Measurements from ENCODE around the gene NUDT1. TPM values are rescaled to one million over a fixed set of nuclear protein-coding genes. Genes with fewer than 3 reads are reported as not detected.

Gene NUDT1
- total RNA-seq, 4 donors from 2014 or later: 4.3 to 15.9 (median 10.6) TPM

GRCh38 chr7:2196381-2197378, 45.3 kb upstream of the NUDT1 start:
- Histone ChIP-seq H3K27ac (no peak overlapping the region), H3K4me1 (peaks cover 0 to 11% (median 0%) of the 10 kb centered on the region in 3 donors), H3K36me3 (peaks cover 0 to 63% of the 10 kb centered on the region in 2 donors), H3K27me3 (no peaks in the 10 kb centered on the region), H3K4me3 (no peak overlapping the region), H3K9me3 (peaks cover 0 to 8% (median 0%) of the 10 kb centered on the region in 3 donors)
- WGBS, 2 donors (ENCODE audit: low coverage in 1 of 2): 87 to 100% methylated on average over 1 to 9 of the region's 32 CpGs
- ATAC-seq: no peak
- TF ChIP-seq EP300 (IDR thresholded peaks at IDR 0.05): no peak
- no peak for TF ChIP-seq POLR2AphosphoS5 (IDR thresholded peaks at IDR 0.05)
- TF ChIP-seq POLR2A (IDR thresholded peaks at IDR 0.05): no peak
- no peak for TF ChIP-seq CTCF (IDR thresholded peaks at IDR 0.05)

- H3K27me3 ChIP-seq: no peaks in the 10 kb centered on the region
- H3K9me3 ChIP-seq: peaks cover 0 to 8% (median 0%) of the 10 kb centered on the region in 3 donors
- peaks cover 0 to 59% of the 10 kb centered on the region in 2 donors for H3K36me3 ChIP-seq
- H3K4me1 ChIP-seq: peaks cover 0 to 13% (median 0%) of the 10 kb centered on the region in 3 donors
- H3K4me3 ChIP-seq: no peak overlapping the region
- ATAC-seq: no peak
- H3K27ac ChIP-seq: no peak overlapping the region
- no peak for TF ChIP-seq CTCF (IDR thresholded peaks at IDR 0.05)
- no peak for TF ChIP-seq POLR2A (IDR thresholded peaks at IDR 0.05)
- TF ChIP-seq POLR2AphosphoS5 (IDR thresholded peaks at IDR 0.05): no peak
- no peak for TF ChIP-seq EP300 (IDR thresholded peaks at IDR 0.05)
- 80% methylated on average over 1 of the region's 21 CpGs; no CpG with 5 or more reads in 1 of the 2 donors for WGBS, 2 donors (ENCODE audit: low coverage in 1 of 2)
Observed at GRCh38 chr7:2197436-2198155, 44.4 kb upstream of the NUDT1 start.

- H3K4me1 ChIP-seq: peaks cover 0 to 19% (median 0%) of the 10 kb centered on the region in 3 donors
- no CpG with 5 or more reads among the region's 15 CpGs for WGBS, 2 donors (ENCODE audit: low coverage in 1 of 2)
- H3K36me3 ChIP-seq: peaks cover 0 to 55% of the 10 kb centered on the region in 2 donors
- TF ChIP-seq POLR2AphosphoS5 (IDR thresholded peaks at IDR 0.05) (no peak), POLR2A (IDR thresholded peaks at IDR 0.05) (no peak), CTCF (IDR thresholded peaks at IDR 0.05) (no peak)
- H3K4me3 ChIP-seq: no peak overlapping the region
- H3K27me3 ChIP-seq: no peaks in the 10 kb centered on the region
- H3K27ac ChIP-seq: no peak overlapping the region
- peaks cover 0 to 8% (median 0%) of the 10 kb centered on the region in 3 donors for H3K9me3 ChIP-seq
- ATAC-seq: no peak
Observed at GRCh38 chr7:2198206-2198605, 43.8 kb upstream of the NUDT1 start.

- Histone ChIP-seq H3K36me3 (peaks cover 0 to 50% of the 10 kb centered on the region in 2 donors), H3K9me3 (peaks cover 0 to 8% (median 0%) of the 10 kb centered on the region in 3 donors), H3K27ac (no peak overlapping the region), H3K4me3 (no peak overlapping the region), H3K27me3 (no peaks in the 10 kb centered on the region), H3K4me1 (peaks cover 0 to 24% (median 3%) of the 10 kb centered on the region in 3 donors)
- TF ChIP-seq CTCF (IDR thresholded peaks at IDR 0.05): no peak
- no peak for TF ChIP-seq EP300 (IDR thresholded peaks at IDR 0.05)
- TF ChIP-seq POLR2AphosphoS5 (IDR thresholded peaks at IDR 0.05): no peak
- TF ChIP-seq POLR2A (IDR thresholded peaks at IDR 0.05): no peak
- no CpG with 5 or more reads among the region's 10 CpGs for WGBS, 2 donors (ENCODE audit: low coverage in 1 of 2)
- no peak for ATAC-seq
Observed at GRCh38 chr7:2198760-2199159, 43.3 kb upstream of the NUDT1 start.

Measured in gastroesophageal sphincter (tissue), 4 donors.